HG03280 (cell line): Measurements from ENCODE around the gene FBLN2.
"Not testable (repeated sequence)": the region's sequence is repeated elsewhere in the genome, so short reads cannot be mapped to it uniquely, and the experiment has no call there.

Experiments
- ATAC-seq: cut with Tn5 transposase; IDR thresholded peaks from one replicate; pipeline ENCODE4 v1.9.1; 2021; ENCODE audit warnings: mild to moderate bottlenecking, moderate library complexity; ENCODE audit not compliant: unreplicated experiment

Gene FBLN2

DNA sequence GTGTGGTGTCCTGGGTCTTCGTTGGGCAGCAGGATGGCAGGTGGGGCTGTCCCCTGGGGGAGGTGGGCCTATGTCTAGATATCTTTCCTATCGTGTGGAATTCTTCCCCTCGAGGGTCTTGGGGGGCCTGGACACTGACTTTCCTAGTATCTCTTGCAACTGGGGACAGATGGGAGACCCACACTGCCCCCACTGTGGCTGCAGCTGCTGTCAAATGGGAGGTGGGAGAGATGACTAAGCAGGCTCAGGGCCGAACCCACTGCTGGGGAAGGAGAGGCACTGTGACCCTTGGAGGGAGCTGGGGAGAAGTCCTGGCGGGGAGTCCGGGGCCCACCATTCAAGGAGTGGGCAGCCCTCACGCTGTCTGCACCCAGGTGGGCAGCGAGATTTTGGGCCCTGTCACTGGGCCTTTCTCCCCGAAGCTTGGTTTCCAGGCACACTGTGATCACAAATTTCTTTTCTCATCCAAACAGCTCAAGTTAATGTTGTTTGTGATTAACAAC, 2.9 kb upstream of the FBLN2 start:
- ATAC-seq, result no peak

- no peak for ATAC-seq
Measured at GRCh38 chr3:13546667-13547171, 2.2 kb upstream of the FBLN2 start.

DNA sequence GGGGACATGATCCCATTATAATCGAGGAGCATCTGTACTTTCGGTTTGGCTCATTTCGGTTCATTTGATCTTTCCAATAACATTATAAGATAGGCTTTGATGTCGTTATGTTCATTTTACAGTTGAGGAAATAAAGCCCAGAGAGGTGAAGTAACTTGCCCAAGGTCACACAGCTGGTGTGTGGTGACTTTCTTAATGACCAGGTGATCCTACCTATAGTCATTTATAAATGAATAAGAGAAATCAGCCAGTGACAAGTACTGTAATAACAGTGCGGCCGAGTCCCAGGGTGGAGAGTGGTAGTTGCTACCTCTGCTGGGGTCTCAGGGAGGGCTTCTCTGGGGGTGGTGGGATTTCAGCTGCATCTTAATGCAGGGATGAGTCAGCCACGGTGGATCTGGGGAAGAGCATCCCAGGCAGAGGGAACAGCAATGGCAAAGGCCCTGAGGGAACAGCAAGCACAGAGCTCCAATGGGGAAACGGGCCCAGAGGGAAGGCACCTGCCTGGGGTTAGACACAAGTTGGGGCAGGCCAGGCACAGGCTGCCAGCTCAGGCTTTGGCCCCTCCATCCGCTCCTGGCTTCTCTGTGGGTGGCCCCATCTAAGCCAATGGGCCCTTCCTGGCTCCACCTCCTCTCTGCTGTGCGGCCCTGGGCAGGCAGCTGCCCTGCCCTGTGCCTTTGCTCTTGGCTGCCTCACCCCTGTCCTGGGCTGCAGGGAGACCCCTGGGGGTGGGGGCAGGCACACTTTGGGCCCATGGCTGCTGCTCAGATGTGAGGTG, 1.1 kb upstream of the FBLN2 start:
- no peak for ATAC-seq

- no peak for ATAC-seq
Measured at GRCh38 chr3:13549623-13550422, 898 bp downstream of the FBLN2 start.

DNA sequence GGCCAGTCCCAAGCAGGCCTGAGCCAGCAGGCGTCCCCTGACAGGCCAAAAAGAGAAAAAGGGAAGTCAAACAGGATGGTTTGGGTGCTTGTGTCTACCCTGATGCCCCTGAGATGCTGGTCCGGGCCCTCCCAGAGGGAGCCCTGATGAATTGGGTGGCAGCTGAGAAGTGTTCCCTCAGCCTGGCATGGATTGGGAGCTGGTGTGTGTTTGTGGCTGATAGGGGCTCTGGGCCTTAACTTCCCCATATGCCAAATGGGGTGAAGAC, 1.4 kb downstream of the FBLN2 start:
- ATAC-seq, result no peak

GRCh38 chr3:13550791-13551360, 2.0 kb downstream of the FBLN2 start:
- no peak for ATAC-seq

DNA sequence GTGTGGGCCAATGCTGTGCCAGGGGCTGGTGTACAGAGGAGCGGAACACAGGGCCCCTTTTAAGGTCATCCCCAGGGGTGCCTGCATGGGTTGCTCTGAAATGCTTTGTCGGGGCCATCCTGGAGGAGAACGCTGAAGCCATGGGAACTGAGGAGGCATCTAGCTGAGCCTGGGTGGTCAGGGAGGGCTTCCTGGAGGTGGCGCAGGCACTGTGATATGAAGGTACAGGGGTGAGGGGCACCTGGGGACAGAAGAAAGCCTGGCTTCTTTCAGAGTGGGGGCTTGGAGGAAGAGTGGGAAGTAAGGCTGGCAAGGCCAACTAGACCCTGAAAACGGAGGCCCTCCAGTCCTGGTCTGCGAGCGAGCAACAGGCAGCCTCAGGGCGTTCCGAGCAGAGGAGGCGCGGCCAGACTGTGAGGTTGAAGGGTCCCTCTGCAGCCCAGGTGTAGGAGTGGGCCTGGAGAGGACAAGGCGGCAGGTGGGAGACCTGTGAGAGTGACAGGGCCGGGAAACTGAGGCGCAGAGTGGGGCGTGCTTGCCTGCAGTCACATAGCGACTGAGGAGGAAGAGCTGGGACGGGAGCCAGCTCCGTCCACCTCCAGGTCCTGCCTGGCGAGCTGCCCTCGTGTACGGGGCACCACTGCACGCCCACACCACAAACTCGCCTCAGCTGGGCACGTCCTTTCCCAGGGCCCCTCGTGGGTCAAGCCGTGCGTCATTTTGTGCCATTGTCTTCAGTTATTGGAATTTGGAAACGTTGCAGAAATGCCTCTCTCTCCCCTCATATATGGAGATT, 4.1 kb downstream of the FBLN2 start:
- no peak for ATAC-seq

GRCh38 chr3:13553686-13554085, 4.8 kb downstream of the FBLN2 start:
- no peak for ATAC-seq

- no peak for ATAC-seq
Measured at GRCh38 chr3:13555753-13556152, 6.8 kb downstream of the FBLN2 start.

GRCh38 chr3:13556207-13556606, 7.3 kb downstream of the FBLN2 start:
- no peak for ATAC-seq

DNA sequence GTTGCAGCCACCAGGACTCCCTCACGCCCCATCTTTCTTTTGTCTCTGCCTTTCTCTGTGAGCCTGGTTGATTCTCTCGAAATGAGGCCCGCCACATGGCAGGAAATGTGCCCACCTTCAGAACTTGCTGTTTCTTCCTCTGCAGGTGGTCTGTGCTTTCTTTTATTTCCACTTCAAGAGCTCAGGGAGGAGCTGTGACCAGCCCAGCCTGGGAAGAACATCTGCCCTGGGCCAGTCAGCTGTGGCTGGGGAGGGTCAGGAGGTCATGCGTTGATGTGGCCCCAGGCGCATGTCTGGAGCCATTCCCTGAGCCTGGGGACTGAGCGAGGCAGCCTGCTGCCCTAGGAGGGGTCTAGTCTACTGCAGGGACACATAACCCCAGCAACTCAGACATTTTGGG, 8.0 kb downstream of the FBLN2 start:
- ATAC-seq, result no peak

- ATAC-seq, result no peak
Measured at GRCh38 chr3:13557417-13557816, 8.5 kb downstream of the FBLN2 start.

DNA sequence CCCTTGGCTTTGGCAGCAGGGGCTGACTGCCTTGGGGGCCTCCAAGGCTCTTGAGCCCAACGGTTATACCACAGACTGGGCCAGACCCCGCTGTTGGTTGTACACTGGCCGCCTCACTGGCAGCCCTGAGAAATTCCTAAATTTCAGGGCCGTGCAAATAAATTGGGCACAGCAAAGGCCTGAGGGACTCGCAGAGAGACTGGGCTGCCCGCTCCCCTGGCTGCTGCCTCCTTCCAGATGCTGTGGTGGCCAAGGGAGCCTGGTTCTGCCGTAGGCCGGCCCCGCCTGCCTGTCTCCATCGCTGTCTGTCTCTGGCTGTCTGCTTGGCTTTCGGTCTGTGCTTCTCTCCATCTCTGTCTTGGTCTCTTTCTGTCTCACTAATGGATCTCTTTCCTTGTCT, 9.0 kb downstream of the FBLN2 start:
- ATAC-seq, result no peak

DNA sequence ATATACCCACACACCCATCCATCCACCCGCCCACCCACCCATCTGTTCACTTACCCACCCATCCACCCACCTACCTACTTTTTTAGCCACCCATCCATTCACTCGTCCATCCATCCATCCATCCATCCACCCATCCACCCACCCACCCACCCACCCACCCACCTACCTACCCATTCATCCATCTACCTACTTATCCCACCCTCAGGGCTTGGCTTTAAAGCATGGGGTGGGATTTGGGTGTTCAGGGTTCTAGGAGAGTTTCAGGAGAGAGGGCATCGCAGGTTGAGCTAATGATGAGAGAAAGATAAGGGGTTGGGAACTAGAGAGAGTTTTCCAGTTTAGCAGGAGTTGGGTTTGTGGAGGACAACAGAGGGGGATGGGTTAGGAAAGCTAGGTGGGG, 9.7 kb downstream of the FBLN2 start:
- ATAC-seq, result no peak

DNA sequence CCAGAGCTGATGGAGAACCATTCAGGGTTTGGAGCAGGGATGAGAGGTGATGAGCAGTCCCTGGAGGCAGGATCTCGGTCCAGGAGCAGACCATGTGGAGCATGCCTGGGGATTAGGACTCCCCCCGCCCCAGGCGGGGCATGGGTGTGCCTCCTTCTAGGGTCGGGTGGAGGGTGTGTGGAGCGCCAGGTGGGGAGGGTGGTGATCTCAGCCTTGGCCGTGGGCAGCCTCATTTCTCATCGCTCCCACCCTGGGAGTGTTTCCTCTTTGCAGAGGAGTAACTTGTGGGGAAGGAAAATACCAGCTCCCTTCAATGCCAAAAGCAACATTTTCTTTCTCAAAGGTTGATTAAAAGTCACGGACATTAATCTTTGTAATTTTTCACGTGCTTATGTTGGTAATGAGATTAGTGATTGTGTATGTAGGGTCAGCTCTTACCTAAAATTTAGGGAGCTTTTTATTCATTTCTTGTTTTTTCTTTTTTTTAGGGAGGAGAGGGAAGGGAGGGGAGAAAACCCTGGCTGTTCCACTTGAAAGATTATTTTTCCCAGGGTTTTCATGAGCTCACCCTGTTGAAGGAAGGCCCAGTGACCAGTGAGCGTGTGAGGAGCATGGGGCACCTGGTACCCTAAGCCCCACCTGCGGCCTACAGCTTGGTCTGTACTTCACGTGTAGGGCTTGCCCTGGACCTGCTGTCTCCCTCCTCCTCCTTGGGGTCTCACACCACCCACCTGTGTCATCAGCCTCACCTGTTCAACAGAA, 11.0 kb downstream of the FBLN2 start:
- ATAC-seq, result no peak

DNA sequence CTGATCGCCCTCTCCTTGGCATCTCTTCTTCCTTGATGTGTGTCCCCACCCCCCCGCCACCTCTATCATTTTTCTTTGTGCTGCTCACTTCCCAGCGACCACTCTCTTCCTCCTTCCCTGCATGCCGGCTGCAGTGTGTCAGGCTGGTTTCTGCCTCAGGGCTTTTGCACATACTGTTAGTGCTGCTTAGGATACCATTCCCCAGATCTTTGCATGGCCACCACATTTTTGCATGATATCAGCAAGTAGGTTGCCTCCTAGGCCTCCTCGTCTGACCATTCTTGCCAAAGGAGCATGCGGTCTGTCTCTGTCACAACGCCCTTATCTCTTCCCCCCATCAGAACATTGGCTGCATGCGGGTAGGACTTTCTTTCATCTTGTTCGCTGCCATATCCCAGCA, 12.5 kb downstream of the FBLN2 start:
- ATAC-seq, result no peak

DNA sequence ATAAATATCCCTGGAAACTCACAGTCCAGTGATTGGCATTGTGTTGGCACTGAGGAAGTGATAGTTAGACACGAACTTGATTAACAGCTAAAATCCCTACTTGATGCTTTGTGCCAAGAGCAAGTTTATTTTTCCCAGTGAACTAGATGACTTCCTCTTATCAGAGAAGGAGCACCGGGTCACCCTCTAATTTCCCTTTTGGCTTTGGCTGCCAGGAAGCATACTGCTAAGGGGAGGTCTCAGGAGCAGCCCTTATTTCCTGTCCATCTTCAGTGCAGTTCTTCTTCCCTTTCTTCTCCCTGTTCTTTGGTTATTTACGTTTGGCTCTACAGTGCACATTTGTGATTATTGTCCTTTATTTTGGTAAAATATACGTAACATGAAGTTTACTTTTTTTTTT, 13.0 kb downstream of the FBLN2 start:
- ATAC-seq, result no peak

DNA sequence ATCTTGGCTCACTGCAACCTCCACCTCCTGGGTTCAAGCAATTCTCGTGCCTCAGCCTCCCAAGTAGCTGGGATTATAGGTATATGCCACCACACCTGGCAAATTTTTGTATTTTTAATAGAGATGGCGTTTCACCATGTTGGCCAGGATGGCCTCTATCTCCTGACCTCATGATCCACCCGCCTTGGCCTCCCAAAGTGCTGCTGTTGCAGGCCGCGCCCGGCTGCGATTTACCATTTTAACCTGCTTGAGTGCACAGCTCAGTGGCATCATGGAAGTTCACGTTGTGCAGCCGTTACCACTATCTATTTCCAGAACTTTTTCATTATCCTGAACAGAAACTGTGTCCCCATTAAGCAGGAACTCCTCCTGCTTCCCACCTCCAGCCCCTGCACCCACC, 13.5 kb downstream of the FBLN2 start:
- not testable (repeated sequence) for ATAC-seq

GRCh38 chr3:13563321-13563720, 14.4 kb downstream of the FBLN2 start:
- no peak for ATAC-seq

GRCh38 chr3:13563911-13564310, 15.0 kb downstream of the FBLN2 start:
- ATAC-seq, result no peak
